Endodermal cell (in vitro differentiated cells): ENCODE results near the gene FGD4. TPM values are rescaled to one million over a fixed set of nuclear protein-coding genes. Genes with fewer than 3 reads are reported as not detected.
A peak's percentile ranks its signal among the peaks of the same experiment; 100 is the strongest.

Experiments used
- DNase-seq: peaks from one replicate; pipeline ENCODE4 v3.0.0-alpha.2; 2017
- H3K27ac ChIP-seq: 2 replicates; pipeline ENCODE4 v1.5.1; 2013; ENCODE audit warnings: mild to moderate bottlenecking, low read depth, low read length, moderate library complexity
- H3K27me3 ChIP-seq: 2 replicates; pipeline ENCODE4 v1.6.1; 2013; ENCODE audit warnings: mild to moderate bottlenecking, low read length, moderate library complexity; ENCODE audit not compliant: insufficient read depth, control insufficient read depth, poor library complexity, severe bottlenecking
- H3K36me3 ChIP-seq: 2 replicates; pipeline ENCODE4 v1.7.0; 2013; ENCODE audit warnings: mild to moderate bottlenecking, low read length, moderate library complexity; ENCODE audit not compliant: control insufficient read depth, insufficient read depth
- H3K4me1 ChIP-seq: one replicate; pipeline ENCODE4 v1.7.0; 2013; ENCODE audit warnings: low read length; ENCODE audit not compliant: control insufficient read depth, insufficient read depth
- H3K4me3 ChIP-seq: 2 replicates; pipeline ENCODE4 v1.5.1; 2013; ENCODE audit warnings: mild to moderate bottlenecking, low read length, moderate library complexity
- H3K9ac ChIP-seq: 2 replicates; pipeline ENCODE4 v1.6.1; 2013; ENCODE audit warnings: mild to moderate bottlenecking, low read length, moderate library complexity; ENCODE audit not compliant: poor library complexity, severe bottlenecking; ENCODE audit errors: extremely low read depth
- H3K9me3 ChIP-seq: 2 replicates; pipeline ENCODE4 v1.6.1; 2013; ENCODE audit warnings: mild to moderate bottlenecking, low read length, moderate library complexity; ENCODE audit not compliant: control insufficient read depth
- H3K27ac Mint-ChIP-seq: 2 replicates; pipeline ENCODE4 v1.8.0; 2020; ENCODE audit warnings: mixed read lengths
- H3K27me3 Mint-ChIP-seq: 2 replicates; pipeline ENCODE4 v1.8.0; 2021; ENCODE audit warnings: mild to moderate bottlenecking, mixed read lengths; ENCODE audit not compliant: insufficient read depth
- H3K36me3 Mint-ChIP-seq: 2 replicates; pipeline ENCODE4 v1.8.0; 2020; ENCODE audit warnings: low read depth, mixed read lengths
- H3K4me1 Mint-ChIP-seq: 2 replicates; pipeline ENCODE4 v1.8.0; 2020; ENCODE audit warnings: mixed read lengths
- H3K4me3 Mint-ChIP-seq: 2 replicates; pipeline ENCODE4 v1.8.0; 2020; ENCODE audit warnings: mild to moderate bottlenecking, moderate library complexity, mixed read lengths
- H3K9me3 Mint-ChIP-seq: 2 replicates; pipeline ENCODE4 v1.8.0; 2020; ENCODE audit warnings: mild to moderate bottlenecking, mixed read lengths
- CTCF ChIP-seq: fragments of 200-600 bp; sonication (generic); conservative IDR thresholded peaks from 2 replicates; pipeline ENCODE4 v1.5.0; 2021; ENCODE audit warnings: antibody characterized with exemption, mild to moderate bottlenecking
- WGBS, 2 experiments: methylation state at CpG; one replicate each; pipeline versions ENCODE4 v1.1.5 to v1.1.7; 2013; ENCODE audit warnings: missing lambda C conversion rate in 2 of 2, mixed read lengths in 1 of 2; ENCODE audit not compliant: insufficient coverage in 1 of 2, insufficient read length in 1 of 2; 5-methylcytosine and 5-hydroxymethylcytosine counted together
- total RNA-seq, 2 donors: library from RNA; stranded (reverse); fragmentation: NEBNext Ultra II Directional in 1 of 2; extraction: Animal tissue kit (Norgen Biotek cat#: 25700) in 1 of 2; gene quantifications; 2 replicates in 1 of 2; 3 replicates in 1 of 2; pipeline ENCODE4 v1.2.1, GENCODE V29; 2021

The FGD4 gene
- total RNA-seq, 2 donors from 2014 or later = 27.6 to 57.7 TPM

DNA sequence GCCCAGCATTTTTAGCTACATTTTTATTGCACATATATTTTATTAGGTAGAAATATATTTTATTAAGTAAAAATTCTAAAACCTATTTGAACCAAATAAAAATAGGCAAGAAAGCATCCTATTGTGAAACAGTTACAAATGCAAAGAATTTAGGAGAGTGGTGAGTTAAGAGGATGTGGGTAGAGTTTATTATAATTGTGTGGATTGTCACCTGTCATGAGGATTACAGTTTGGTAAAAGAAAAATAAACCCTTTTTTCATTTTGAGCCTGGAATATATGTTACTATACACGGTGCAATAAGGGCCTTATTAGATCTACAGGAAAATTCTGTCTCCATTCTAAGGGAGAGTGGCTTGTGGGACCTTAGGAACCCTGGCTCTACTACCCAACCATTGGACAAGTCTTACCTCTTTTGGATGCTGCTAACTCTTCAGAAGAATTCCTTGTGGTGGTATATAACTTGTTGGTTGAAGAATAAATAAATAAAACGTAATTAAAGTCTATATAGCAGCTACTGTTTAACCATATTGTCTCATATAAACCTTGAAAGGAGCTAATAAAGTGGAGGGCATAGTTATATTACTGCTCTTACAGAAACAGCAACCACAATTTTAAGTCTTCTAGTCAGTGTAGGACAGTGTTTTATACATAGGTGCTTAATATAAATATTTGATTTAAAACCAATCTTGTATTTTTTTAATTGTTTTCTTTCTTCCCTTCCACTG, 67.8 kb downstream of the FGD4 start:
- Histone ChIP-seq H3K27me3 (no peaks in the 10 kb centered on the region), H3K4me3 (no peak overlapping the region), H3K4me1 (no peaks in the 10 kb centered on the region), H3K36me3 (peaks cover 37% of the 10 kb centered on the region), H3K9me3 (peaks cover 6% of the 10 kb centered on the region), H3K27ac (no peak overlapping the region), H3K9ac (no peak overlapping the region)
- no peak for DNase-seq
- Mint-ChIP-seq H3K27ac (peak overlapping the region; percentile 19), H3K4me1 (peaks cover 18% of the 10 kb centered on the region), H3K36me3 (peaks cover 76% of the 10 kb centered on the region), H3K27me3 (no peaks in the 10 kb centered on the region), H3K4me3 (no peak overlapping the region), H3K9me3 (peaks cover 11% of the 10 kb centered on the region)
- no peak for TF ChIP-seq CTCF
- WGBS, 2 experiments = 50% methylated on average over 1 of the region's 2 CpGs

- peaks cover 11% of the 10 kb centered on the region for H3K9me3 Mint-ChIP-seq
- Histone ChIP-seq H3K27me3 (no peaks in the 10 kb centered on the region), H3K9me3 (peaks cover 6% of the 10 kb centered on the region), H3K4me1 (no peaks in the 10 kb centered on the region), H3K27ac (no peak overlapping the region), H3K4me3 (no peak overlapping the region), H3K9ac (no peak overlapping the region), H3K36me3 (peaks cover 28% of the 10 kb centered on the region)
- no peak for TF ChIP-seq CTCF
- peak overlapping the region; percentile 42 for H3K27ac Mint-ChIP-seq
- DNase-seq = peak; percentile 14
- H3K27me3 Mint-ChIP-seq = no peaks in the 10 kb centered on the region
- peaks cover 73% of the 10 kb centered on the region for H3K36me3 Mint-ChIP-seq
- 87 to 90% methylated on average over 5 to 9 of the region's 10 CpGs for WGBS, 2 experiments
- H3K4me1 Mint-ChIP-seq = peaks cover 8% of the 10 kb centered on the region
- H3K4me3 Mint-ChIP-seq = no peak overlapping the region
Measured at GRCh38 chr12:32467959-32468863, 68.9 kb downstream of the FGD4 start.

GRCh38 chr12:32470936-32471470, 71.6 kb downstream of the FGD4 start:
- no peaks in the 10 kb centered on the region for H3K27me3 Mint-ChIP-seq
- H3K4me3 Mint-ChIP-seq = no peak overlapping the region
- no peaks in the 10 kb centered on the region for H3K9me3 ChIP-seq
- H3K4me1 ChIP-seq = no peaks in the 10 kb centered on the region
- H3K27ac Mint-ChIP-seq = peak overlapping the region; percentile 65
- H3K27ac ChIP-seq = no peak overlapping the region
- no peaks in the 10 kb centered on the region for H3K27me3 ChIP-seq
- DNase-seq = peak; percentile 38
- peaks cover 68% of the 10 kb centered on the region for H3K36me3 Mint-ChIP-seq
- no peaks in the 10 kb centered on the region for H3K4me1 Mint-ChIP-seq
- no peak overlapping the region for H3K4me3 ChIP-seq
- peaks cover 30% of the 10 kb centered on the region for H3K36me3 ChIP-seq
- 86 to 100% methylated on average over 1 to 3 of the region's 3 CpGs for WGBS, 2 experiments
- H3K9ac ChIP-seq = no peak overlapping the region
- H3K9me3 Mint-ChIP-seq = peaks cover 3% of the 10 kb centered on the region
- TF ChIP-seq CTCF = no peak
